ENCODE measurements around the gene LDLRAD3. TPM values are rescaled to one million over a fixed set of nuclear protein-coding genes. Genes with fewer than 3 reads are reported as not detected.
"Not testable (repeated sequence)": the region's sequence is repeated elsewhere in the genome, so short reads cannot be mapped to it uniquely, and the experiment has no call there.

The LDLRAD3 gene
- total and polyA plus RNA-seq, 4 experiments from 2014 or later, result not detected

- no peak overlapping the region for H3K4me3 ChIP-seq (ENCODE audit: low read length in 2 of 2)
- ChIA-PET CTCF (ENCODE audit: partially characterized antibody) (no interaction called here), POLR2A (ENCODE audit: partially characterized antibody) (no interaction called here)
- H3K9me3 ChIP-seq (ENCODE audit: control insufficient read depth in 1 of 2, low read length in 2 of 2), result no peaks in the 10 kb centered on the region
- Mint-ChIP-seq H3K9me3 (peaks cover 0 to 14% (median 7%) of the 10 kb centered on the region in 8 donors), H3K4me3 (no peak overlapping the region), H3K27ac (no peak overlapping the region), H3K36me3 (no peaks in the 10 kb centered on the region), H3K27me3 (peaks cover 2 to 4% of the 10 kb centered on the region in 2 donors), H3K4me1 (no peaks in the 10 kb centered on the region)
- no peak for DNase-seq
- H3K36me3 ChIP-seq (ENCODE audit: insufficient read depth, low read length), result no peaks in the 10 kb centered on the region
- intact Hi-C loops (cut with micrococcal nuclease), result loop anchor here (10.0 kb wide), 1 partner anchor 63 kb away; no protein-coding TSS in a partner anchor
- no peak overlapping the region for H3K27ac ChIP-seq (ENCODE audit: low read depth, low read length)
- no peaks in the 10 kb centered on the region for H3K4me1 ChIP-seq (ENCODE audit: insufficient read depth, low read length)
- no peaks in the 10 kb centered on the region for H3K27me3 ChIP-seq (ENCODE audit: insufficient read depth, low read length)
Observed at GRCh38 chr11:35907648-35908431, 36.0 kb upstream of the LDLRAD3 start.

DNA sequence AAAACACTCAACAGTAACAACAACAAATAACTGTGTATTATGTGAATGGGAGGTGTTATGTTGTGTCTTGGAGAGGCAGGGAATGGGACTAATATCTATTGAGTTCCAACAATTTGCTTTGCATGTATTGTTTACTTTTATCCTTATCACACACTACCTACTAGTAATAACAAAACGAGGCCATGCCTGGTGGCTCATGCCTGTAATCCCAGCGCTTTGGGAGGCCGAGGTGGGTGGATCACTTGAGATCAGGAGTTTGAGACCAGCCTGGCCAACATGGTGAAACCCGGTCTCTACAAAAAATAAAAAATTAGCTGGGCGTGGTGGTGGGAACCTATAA lies 35.5 kb upstream of the LDLRAD3 start:
- not testable (repeated sequence) for H3K4me3 Mint-ChIP-seq; H3K27me3 Mint-ChIP-seq; H3K27ac ChIP-seq (ENCODE audit: low read depth, low read length)

DNA sequence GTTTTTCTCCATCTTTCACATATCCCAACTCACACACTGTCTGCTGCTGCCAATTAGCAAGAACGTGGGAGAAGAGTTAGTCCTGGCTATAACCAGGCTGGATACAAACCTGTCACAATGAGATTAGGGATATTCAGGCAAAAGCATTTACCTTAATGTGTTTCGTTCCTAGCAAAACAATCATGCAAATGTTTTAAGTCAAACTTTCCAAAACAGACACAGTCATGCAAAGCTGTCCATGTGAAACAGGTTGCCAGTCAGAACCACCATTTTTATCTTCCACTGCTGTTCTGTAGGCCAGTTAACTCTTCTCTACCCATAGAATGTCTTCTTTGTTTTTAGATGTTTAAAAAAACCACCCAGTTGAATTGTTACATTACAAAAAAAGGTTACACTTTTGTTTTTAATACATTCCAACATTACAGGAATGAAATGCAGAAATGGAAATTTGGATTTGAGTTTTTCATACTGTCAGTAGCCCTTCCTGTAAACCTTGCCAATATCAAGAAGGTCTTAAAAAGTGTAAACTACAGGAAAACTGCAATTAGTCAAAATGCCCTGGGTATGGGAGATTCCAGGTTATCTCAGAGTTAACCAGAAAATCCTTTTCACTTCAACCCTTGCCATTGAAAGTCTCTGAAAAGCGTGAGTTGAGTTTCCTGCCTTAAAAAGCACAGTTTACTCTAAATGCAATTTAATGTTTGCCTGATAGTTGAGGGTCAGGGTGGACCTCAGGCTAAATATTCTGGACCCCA lies 34.2 kb upstream of the LDLRAD3 start:
- Mint-ChIP-seq H3K27ac (no peak overlapping the region), H3K36me3 (no peaks in the 10 kb centered on the region), H3K4me3 (no peak overlapping the region), H3K9me3 (peaks cover 0 to 3% (median 0%) of the 10 kb centered on the region in 8 donors), H3K4me1 (no peaks in the 10 kb centered on the region), H3K27me3 (peaks cover 0 to 8% of the 10 kb centered on the region in 2 donors)
- CTCF ChIA-PET (ENCODE audit: partially characterized antibody), result no interaction called here
- intact Hi-C loops (cut with micrococcal nuclease), result loop anchor here (10.0 kb wide), 1 partner anchor 65 kb away; no protein-coding TSS in a partner anchor
- no peaks in the 10 kb centered on the region for H3K27me3 ChIP-seq (ENCODE audit: insufficient read depth, low read length)
- POLR2A ChIA-PET (ENCODE audit: partially characterized antibody), result no interaction called here
- H3K27ac ChIP-seq (ENCODE audit: low read depth, low read length), result no peak overlapping the region
- H3K9me3 ChIP-seq (ENCODE audit: control insufficient read depth in 1 of 2, low read length in 2 of 2), result no peaks in the 10 kb centered on the region
- H3K4me1 ChIP-seq (ENCODE audit: insufficient read depth, low read length), result no peaks in the 10 kb centered on the region
- DNase-seq, result no peak
- H3K4me3 ChIP-seq (ENCODE audit: low read length in 2 of 2), result no peak overlapping the region
- H3K36me3 ChIP-seq (ENCODE audit: insufficient read depth, low read length), result no peaks in the 10 kb centered on the region

More for the DNA sequence above, 35.5 kb upstream of the LDLRAD3 start:
- H3K4me1 Mint-ChIP-seq; POLR2A ChIA-PET (ENCODE audit: partially characterized antibody); H3K36me3 Mint-ChIP-seq; H3K36me3 ChIP-seq (ENCODE audit: insufficient read depth, low read length); H3K27me3 ChIP-seq (ENCODE audit: insufficient read depth, low read length); H3K9me3 Mint-ChIP-seq; H3K9me3 ChIP-seq (ENCODE audit: control insufficient read depth in 1 of 2, low read length in 2 of 2); H3K4me1 ChIP-seq (ENCODE audit: insufficient read depth, low read length); H3K27ac Mint-ChIP-seq; DNase-seq; CTCF ChIA-PET (ENCODE audit: partially characterized antibody); H3K4me3 ChIP-seq (ENCODE audit: low read length in 2 of 2): not testable (repeated sequence)
- intact Hi-C loops (cut with micrococcal nuclease), result loop anchor here (10.0 kb wide), 1 partner anchor 64 kb away; no protein-coding TSS in a partner anchor

GRCh38 chr11:35911013-35911412 lies 32.8 kb upstream of the LDLRAD3 start:
- Mint-ChIP-seq H3K27me3 (peaks cover under 1 to 12% of the 10 kb centered on the region in 2 donors), H3K9me3 (peaks cover 0 to 3% (median 0%) of the 10 kb centered on the region in 8 donors), H3K4me1 (no peaks in the 10 kb centered on the region), H3K36me3 (no peaks in the 10 kb centered on the region), H3K4me3 (no peak overlapping the region), H3K27ac (no peak overlapping the region)
- no peak for DNase-seq
- ChIA-PET CTCF (ENCODE audit: partially characterized antibody) (no interaction called here), POLR2A (ENCODE audit: partially characterized antibody) (no interaction called here)
- no peaks in the 10 kb centered on the region for H3K27me3 ChIP-seq (ENCODE audit: insufficient read depth, low read length)
- H3K36me3 ChIP-seq (ENCODE audit: insufficient read depth, low read length), result no peaks in the 10 kb centered on the region
- no peak overlapping the region for H3K4me3 ChIP-seq (ENCODE audit: low read length in 2 of 2)
- no peaks in the 10 kb centered on the region for H3K9me3 ChIP-seq (ENCODE audit: control insufficient read depth in 1 of 2, low read length in 2 of 2)
- H3K4me1 ChIP-seq (ENCODE audit: insufficient read depth, low read length), result no peaks in the 10 kb centered on the region
- H3K27ac ChIP-seq (ENCODE audit: low read depth, low read length), result no peak overlapping the region
- intact Hi-C loops (cut with micrococcal nuclease), result no loop called here

DNA sequence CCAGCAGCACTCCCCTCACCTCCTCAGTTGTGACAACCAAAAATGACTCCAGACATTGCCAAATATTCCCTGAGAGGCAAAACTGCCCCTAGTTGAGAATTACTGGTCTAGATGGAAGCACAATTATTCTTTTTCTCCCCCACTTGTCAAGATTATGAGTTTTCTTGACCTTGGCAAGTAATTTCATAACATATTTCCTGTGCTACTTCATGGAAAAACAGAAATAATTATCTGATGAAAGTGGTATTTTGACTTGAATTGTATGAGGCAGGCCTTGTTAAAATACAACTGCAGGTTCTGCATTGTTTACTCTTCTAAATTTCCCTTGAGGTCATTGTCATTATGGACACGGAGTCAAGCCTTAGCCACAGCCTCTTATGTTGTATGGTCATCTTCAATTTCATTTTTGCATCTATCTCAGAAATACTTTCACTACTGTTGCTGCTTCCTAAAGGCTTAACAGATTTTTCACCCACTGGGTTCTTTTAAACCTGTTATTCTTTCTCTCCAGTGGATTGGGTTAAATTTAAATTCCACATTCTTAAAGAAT lies 32.2 kb upstream of the LDLRAD3 start:
- no peaks in the 10 kb centered on the region for H3K36me3 Mint-ChIP-seq
- intact Hi-C loops (cut with micrococcal nuclease), result no loop called here
- ChIA-PET POLR2A (ENCODE audit: partially characterized antibody) (no interaction called here), CTCF (ENCODE audit: partially characterized antibody) (no interaction called here)
- peaks cover 1 to 14% of the 10 kb centered on the region in 2 donors for H3K27me3 Mint-ChIP-seq
- Histone ChIP-seq H3K4me1 (ENCODE audit: insufficient read depth, low read length) (no peaks in the 10 kb centered on the region), H3K4me3 (ENCODE audit: low read length in 2 of 2) (no peak overlapping the region), H3K9me3 (ENCODE audit: control insufficient read depth in 1 of 2, low read length in 2 of 2) (no peaks in the 10 kb centered on the region), H3K27ac (ENCODE audit: low read depth, low read length) (no peak overlapping the region), H3K36me3 (ENCODE audit: insufficient read depth, low read length) (no peaks in the 10 kb centered on the region), H3K27me3 (ENCODE audit: insufficient read depth, low read length) (no peaks in the 10 kb centered on the region)
- H3K4me1 Mint-ChIP-seq, result no peaks in the 10 kb centered on the region
- peaks cover 0 to 3% (median 0%) of the 10 kb centered on the region in 8 donors for H3K9me3 Mint-ChIP-seq
- H3K27ac Mint-ChIP-seq, result no peak overlapping the region
- DNase-seq, result no peak
- no peak overlapping the region for H3K4me3 Mint-ChIP-seq

DNA sequence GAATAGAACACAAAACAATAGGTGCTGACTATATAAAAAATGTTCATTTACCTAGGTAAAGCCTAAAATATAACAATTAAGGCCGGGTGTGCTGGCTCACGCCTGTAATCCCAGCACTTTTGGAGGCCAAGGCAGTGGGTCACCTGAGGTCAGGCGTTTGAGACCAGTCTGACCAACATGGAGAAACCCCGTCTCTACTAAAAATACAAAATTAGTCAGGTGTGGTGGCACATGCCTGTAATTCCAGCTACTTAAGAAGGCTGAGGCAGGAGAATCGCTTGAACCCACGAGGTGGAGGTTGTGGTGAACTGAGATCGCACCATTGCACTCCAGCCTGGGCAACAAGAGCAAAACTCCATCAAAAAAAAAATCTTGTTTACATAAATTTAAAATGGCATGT lies 31.4 kb upstream of the LDLRAD3 start:
- H3K9me3 ChIP-seq (ENCODE audit: control insufficient read depth in 1 of 2, low read length in 2 of 2); H3K4me1 Mint-ChIP-seq; H3K4me3 Mint-ChIP-seq; H3K27me3 ChIP-seq (ENCODE audit: insufficient read depth, low read length); H3K4me3 ChIP-seq (ENCODE audit: low read length in 2 of 2); H3K27ac Mint-ChIP-seq; H3K36me3 Mint-ChIP-seq; H3K4me1 ChIP-seq (ENCODE audit: insufficient read depth, low read length); H3K27ac ChIP-seq (ENCODE audit: low read depth, low read length); DNase-seq; H3K36me3 ChIP-seq (ENCODE audit: insufficient read depth, low read length); H3K9me3 Mint-ChIP-seq; intact Hi-C loops (cut with micrococcal nuclease); POLR2A ChIA-PET (ENCODE audit: partially characterized antibody); CTCF ChIA-PET (ENCODE audit: partially characterized antibody): not testable (repeated sequence)
- peaks cover 3 to 14% of the 10 kb centered on the region in 2 donors for H3K27me3 Mint-ChIP-seq

GRCh38 chr11:35912883-35913624 lies 30.8 kb upstream of the LDLRAD3 start:
- Histone ChIP-seq H3K4me3 (ENCODE audit: low read length in 2 of 2) (no peak overlapping the region), H3K27ac (ENCODE audit: low read depth, low read length) (no peak overlapping the region), H3K36me3 (ENCODE audit: insufficient read depth, low read length) (no peaks in the 10 kb centered on the region), H3K4me1 (ENCODE audit: insufficient read depth, low read length) (no peaks in the 10 kb centered on the region), H3K27me3 (ENCODE audit: insufficient read depth, low read length) (no peaks in the 10 kb centered on the region), H3K9me3 (ENCODE audit: control insufficient read depth in 1 of 2, low read length in 2 of 2) (no peaks in the 10 kb centered on the region)
- intact Hi-C loops (cut with micrococcal nuclease), result no loop called here
- H3K4me1 Mint-ChIP-seq, result no peaks in the 10 kb centered on the region
- ChIA-PET CTCF (ENCODE audit: partially characterized antibody) (no interaction called here), POLR2A (ENCODE audit: partially characterized antibody) (interaction anchor here (0.5 kb wide), 1 partner anchor 62 kb away, joined by 3 read pairs; no protein-coding TSS in a partner anchor)
- no peaks in the 10 kb centered on the region for H3K36me3 Mint-ChIP-seq
- DNase-seq, result no peak
- no peak overlapping the region for H3K4me3 Mint-ChIP-seq
- peaks cover 6 to 17% of the 10 kb centered on the region in 2 donors for H3K27me3 Mint-ChIP-seq
- peaks cover 0 to 3% (median 0%) of the 10 kb centered on the region in 8 donors for H3K9me3 Mint-ChIP-seq
- no peak overlapping the region for H3K27ac Mint-ChIP-seq

All from CD4-positive, alpha-beta memory T cell (primary cell).